Embryonic facial prominence (tissue), 1 donor: ENCODE results near the gene NUP210L.

ENCODE experiments used
- DNase-seq: peaks from one replicate; pipeline ENCODE4 v3.0.0-alpha.2; 2016; ENCODE audit errors: extremely low spot score

NUP210L gene

DNA sequence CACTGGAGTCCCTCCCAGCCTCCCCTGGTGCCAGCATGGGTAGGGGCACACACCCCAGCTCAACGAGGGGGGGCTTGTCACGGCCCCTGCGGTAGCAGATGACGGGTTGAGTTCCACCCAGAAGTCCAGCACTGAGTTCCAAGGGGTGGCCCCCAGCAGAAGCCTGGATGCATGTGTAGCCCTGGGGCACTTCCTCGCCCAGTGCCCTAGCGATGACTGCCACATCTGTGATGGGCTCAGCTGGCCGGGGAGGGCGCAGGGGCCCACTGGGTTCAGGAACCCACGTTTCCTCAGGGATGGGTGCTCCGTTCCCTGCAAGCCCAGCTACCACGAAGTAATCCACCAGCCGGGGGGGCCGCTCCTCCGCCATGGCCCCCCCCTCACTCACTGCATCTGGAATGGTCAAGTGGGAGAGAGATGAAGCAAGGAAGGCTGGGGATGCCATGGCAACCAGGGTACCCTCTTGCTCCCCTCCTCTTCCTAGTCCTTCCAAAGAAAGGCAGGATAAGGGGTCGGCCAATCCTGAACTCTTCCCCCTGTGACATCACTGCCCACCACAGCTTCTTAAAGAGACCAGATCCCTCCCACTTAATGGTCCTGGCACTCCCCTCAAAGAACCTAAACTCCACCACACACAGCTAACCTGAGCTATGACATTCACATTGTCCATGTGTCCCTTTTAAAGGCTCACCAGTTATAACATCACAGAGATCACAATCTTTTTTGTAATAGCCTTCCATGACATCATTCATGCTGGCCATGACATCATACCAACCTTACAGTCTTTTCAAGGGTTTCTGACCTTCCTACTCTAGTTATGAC is 210.7 kb downstream of the NUP210L start:
- no peak for DNase-seq

DNA sequence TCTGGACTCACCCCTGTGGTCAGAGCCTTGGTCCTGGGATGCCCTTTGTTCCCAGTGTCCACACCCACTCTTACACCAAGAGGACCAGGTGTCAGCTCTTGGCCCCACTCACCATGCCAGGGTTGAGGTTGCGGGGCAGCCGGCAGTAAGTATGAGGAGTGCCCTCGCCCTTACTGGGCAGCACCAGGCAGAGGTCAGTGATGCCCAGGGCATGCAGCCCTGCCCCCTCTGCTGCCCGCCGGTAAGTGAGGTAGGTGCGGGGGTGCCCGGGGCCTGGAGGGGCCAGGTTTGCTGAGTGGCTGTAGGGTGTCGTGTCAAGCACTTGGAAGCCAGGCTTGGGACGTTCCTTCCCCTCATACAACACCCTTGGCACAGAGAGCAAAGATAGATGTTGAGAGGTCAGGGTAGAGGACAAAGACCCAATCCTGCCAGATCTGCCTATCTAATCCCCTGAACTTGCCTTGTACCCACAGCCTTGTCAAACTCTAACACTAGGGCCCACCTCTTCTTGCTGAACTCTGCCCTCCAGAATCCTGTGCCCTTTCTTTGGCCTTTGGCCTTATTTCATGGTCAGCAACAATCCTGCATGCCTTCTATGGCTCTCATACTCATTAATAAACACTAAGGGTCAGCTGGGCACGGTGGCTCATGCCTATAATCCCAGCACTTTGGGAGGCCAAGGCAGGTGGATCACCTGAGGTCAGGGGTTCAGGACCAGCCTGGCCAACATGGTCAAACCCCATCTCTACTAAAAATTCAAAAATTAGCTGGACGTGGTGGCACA is 211.9 kb downstream of the NUP210L start:
- no peak for DNase-seq
